IMR-90 (cell line): ENCODE data around the gene CASZ1. TPM values are rescaled to one million over a fixed set of nuclear protein-coding genes. Genes with fewer than 3 reads are reported as not detected.

ENCODE experiments used
- ATAC-seq: fragments of 200-7000 bp; cut with Tn5 transposase; 2 replicates; pipeline ENCODE4 v1.9.1; 2020; ENCODE audit warnings: low read depth, mild to moderate bottlenecking, moderate library complexity
- BruUV-seq: library from RNA; stranded (reverse); fragments of 400-500 nt; replicated peaks from 2 replicates; lab custom pipeline; 2021; lab: Mats Ljungman, UMichigan
- CTCF ChIA-PET: fragments of 300-600 bp; formaldehyde crosslinking; extraction: SDS; loops from one replicate; lab custom pipeline; 2021; ENCODE audit warnings: antibody characterized with exemption; lab: Yijun Ruan, JAX
- POLR2A ChIA-PET: fragments of 300-600 bp; sonication (Branson Sonifier 250); formaldehyde crosslinking; loops from one replicate; lab custom pipeline; 2022; ENCODE audit warnings: antibody characterized with exemption; ENCODE audit not compliant: unreplicated experiment; lab: Charles Lee
- DNase-seq: peaks from one replicate; pipeline ENCODE4 v3.0.0; 2013
- H2AFZ ChIP-seq: replicated peaks from 2 replicates; pipeline ENCODE3; 2013; ENCODE audit warnings: low read length, mild to moderate bottlenecking; ENCODE audit not compliant: poor library complexity
- H2AK5ac ChIP-seq: 2 replicates; pipeline ENCODE4 v1.6.1; 2013; ENCODE audit warnings: low read depth, low read length, inconsistent platforms
- H2AK9ac ChIP-seq: replicated peaks from 2 replicates; pipeline ENCODE3; 2013; ENCODE audit warnings: mild to moderate bottlenecking, low read depth, low read length, moderate library complexity; ENCODE audit not compliant: poor library complexity
- H2BK120ac ChIP-seq: 2 replicates; pipeline ENCODE4 v1.6.1; 2013; ENCODE audit warnings: low read depth, low read length, inconsistent platforms
- H2BK15ac ChIP-seq: 3 replicates; pipeline ENCODE4 v1.6.1; 2013; ENCODE audit warnings: low read depth, low read length, inconsistent platforms
- H2BK20ac ChIP-seq: 2 replicates; pipeline ENCODE4 v1.6.1; 2013; ENCODE audit warnings: low read depth, mild to moderate bottlenecking, inconsistent platforms, low read length, moderate library complexity
- H2BK5ac ChIP-seq: 2 replicates; pipeline ENCODE4 v1.6.1; 2013; ENCODE audit warnings: mild to moderate bottlenecking, low read depth, low read length, inconsistent platforms; ENCODE audit not compliant: poor library complexity, severe bottlenecking
- H3K14ac ChIP-seq: replicated peaks from 2 replicates; pipeline ENCODE4 v1.6.1; 2013; ENCODE audit warnings: low read depth, low read length, inconsistent platforms
- H3K18ac ChIP-seq: 2 replicates; pipeline ENCODE4 v1.6.1; 2013; ENCODE audit warnings: low read depth, low read length, control low read depth
- H3K23ac ChIP-seq: 2 replicates; pipeline ENCODE4 v1.6.1; 2013; ENCODE audit warnings: low read depth, low read length, inconsistent platforms
- H3K27ac ChIP-seq: 2 replicates; pipeline ENCODE4 v1.5.1; 2013; ENCODE audit warnings: mild to moderate bottlenecking, control low read depth, low read length; ENCODE audit not compliant: insufficient read depth
- H3K27me3 ChIP-seq: 2 replicates; pipeline ENCODE4 v1.6.1; 2013; ENCODE audit warnings: low read length; ENCODE audit not compliant: control insufficient read depth, insufficient read depth
- H3K36me3 ChIP-seq: 2 replicates; pipeline ENCODE4 v1.6.1; 2013; ENCODE audit warnings: low read length, mixed read lengths; ENCODE audit not compliant: control insufficient read depth, insufficient read depth
- H3K4ac ChIP-seq: 2 replicates; pipeline ENCODE4 v1.6.1; 2013; ENCODE audit warnings: low read depth, low read length, inconsistent platforms
- H3K4me1 ChIP-seq: 2 replicates; pipeline ENCODE4 v1.6.1; 2013; ENCODE audit warnings: low read length, mixed read lengths; ENCODE audit not compliant: control insufficient read depth, insufficient read depth
- H3K4me2 ChIP-seq: 2 replicates; pipeline ENCODE4 v1.6.1; 2013; ENCODE audit warnings: low read depth, mild to moderate bottlenecking, control low read depth, low read length, moderate library complexity
- H3K4me3 ChIP-seq: 2 replicates; pipeline ENCODE4 v1.5.1; 2013; ENCODE audit warnings: low read depth, mild to moderate bottlenecking, control low read depth, low read length, moderate library complexity; ENCODE audit not compliant: insufficient read depth
- H3K56ac ChIP-seq: 2 replicates; pipeline ENCODE4 v1.6.1; 2013; ENCODE audit warnings: low read length, inconsistent platforms; ENCODE audit not compliant: insufficient read depth; ENCODE audit errors: extremely low read depth
- H3K79me1 ChIP-seq, 2 experiments: 2 replicates each; pipeline ENCODE4 v1.6.1; 2013; ENCODE audit warnings: low read length in 2 of 2, inconsistent platforms in 1 of 2, low read depth in 1 of 2
- H3K9ac ChIP-seq: 2 replicates; pipeline ENCODE4 v1.6.1; 2013; ENCODE audit warnings: low read depth, low read length, control low read depth
- H3K9me1 ChIP-seq: 2 replicates; pipeline ENCODE4 v1.6.1; 2013; ENCODE audit warnings: low read length, inconsistent platforms; ENCODE audit not compliant: insufficient read depth
- H3K9me3 ChIP-seq: 2 replicates; pipeline ENCODE4 v1.6.1; 2013; ENCODE audit warnings: low read length; ENCODE audit not compliant: control insufficient read depth, insufficient read depth
- H4K20me1 ChIP-seq: 2 replicates; pipeline ENCODE4 v1.6.1; 2013; ENCODE audit warnings: low read length, inconsistent platforms; ENCODE audit not compliant: insufficient read depth
- H4K5ac ChIP-seq: 2 replicates; pipeline ENCODE4 v1.6.1; 2013; ENCODE audit warnings: mild to moderate bottlenecking, low read depth, low read length, control low read depth
- H4K8ac ChIP-seq, 2 experiments: 2 replicates each; pipeline ENCODE4 v1.6.1; 2013; ENCODE audit warnings: low read depth in 2 of 2, low read length in 2 of 2, control low read depth in 1 of 2, inconsistent platforms in 1 of 2
- H4K91ac ChIP-seq: 2 replicates; pipeline ENCODE4 v1.6.1; 2013; ENCODE audit warnings: low read depth, low read length, inconsistent platforms; ENCODE audit not compliant: insufficient read depth
- RFX5 ChIP-seq: IDR thresholded peaks from 2 replicates; pipeline ENCODE4 v1.8.0; 2012; ENCODE audit warnings: low read depth, mild to moderate bottlenecking, low read length, moderate library complexity
- USF2 ChIP-seq: fragments of 150-350 bp; IDR thresholded peaks from 2 replicates; pipeline ENCODE4 v1.6.1; 2017; ENCODE audit warnings: mild to moderate bottlenecking, antibody characterized with exemption, low read length, low read depth
- WGBS, 2 experiments: methylation state at CpG; one replicate each; pipeline versions ENCODE4 v1.1.5 to v1.1.7; 2013; ENCODE audit warnings: missing lambda C conversion rate in 2 of 2; ENCODE audit not compliant: insufficient read length in 1 of 2; ENCODE audit errors: extremely low coverage in 2 of 2; 5-methylcytosine and 5-hydroxymethylcytosine counted together
- dilution Hi-C: fragments of 300-500 bp; cut with HindIII; formaldehyde crosslinking; loops from one replicate; pipeline ENCODE4 v1.14.3; 2018; ENCODE audit warnings: low sequenced_read_pairs; ENCODE audit not compliant: unreplicated experiment
- in situ Hi-C: fragments of 300-500 bp; cut with MboI; formaldehyde crosslinking; loops from 3 replicates; pipeline ENCODE4 v1.14.3; 2019; ENCODE audit warnings: low sequenced_read_pairs, inconsistent platforms, mixed read lengths
- intact Hi-C: fragments of 100-400 bp; cut with micrococcal nuclease; formaldehyde crosslinking; loops from 2 replicates; pipeline ENCODE4 v1.10.0; 2022
- polyA plus RNA-seq, 3 experiments: library from polyadenylated mRNA; depleted of rRNA; stranded (reverse); fragments of >200 nt; gene quantifications; 2 replicates each; pipeline ENCODE4 v1.2.3, GENCODE V29; 2012; ENCODE audit warnings: low replicate concordance in 1 of 3
- total RNA-seq: library from RNA; depleted of rRNA; stranded (reverse); fragments of >200 nt; gene quantifications from 2 replicates; pipeline ENCODE4 v1.2.3, GENCODE V29; 2012

Gene CASZ1
- total and polyA plus RNA-seq, 2 of the 4 experiments (the other 2 are of a cell fraction) = 0.18 to 0.24 TPM

GRCh38 chr1:10724052-10724494 is 72.4 kb downstream of the CASZ1 start:
- Histone ChIP-seq H3K9me3 (no peaks in the 10 kb centered on the region), H3K18ac (no peak overlapping the region), H2AFZ (peak overlapping the region; percentile 32), H2BK5ac (no peak overlapping the region), H4K20me1 (no peaks in the 10 kb centered on the region), H3K27ac (no peak overlapping the region), H3K4me2 (no peak overlapping the region), H3K4me1 (peaks cover 8% of the 10 kb centered on the region; the same call in 1 of the 2 replicates), H4K8ac (no peak overlapping the region), H4K91ac (no peak overlapping the region), H2BK120ac (no peak overlapping the region), H3K27me3 (peaks cover 48% of the 10 kb centered on the region), H3K4me3 (no peak overlapping the region), H2BK15ac (no peak overlapping the region), H2AK9ac (no peak overlapping the region), H3K23ac (no peak overlapping the region), H3K9ac (no peak overlapping the region), H4K5ac (no peak overlapping the region), H3K14ac (no peak overlapping the region), H3K56ac (no peak overlapping the region), H3K36me3 (no peaks in the 10 kb centered on the region), H2BK20ac (no peak overlapping the region), H3K79me1 (no peaks in the 10 kb centered on the region), H3K4ac (no peak overlapping the region), H3K9me1 (no peaks in the 10 kb centered on the region), H2AK5ac (no peak overlapping the region)
- whole genome bisulfite sequencing, 2 experiments = no CpG with 5 or more reads among the region's 12 CpGs
- CTCF ChIA-PET = no interaction called here
- peak; percentile 26 for DNase-seq
- in situ Hi-C loops = no loop called here
- POLR2A ChIA-PET = no interaction called here
- dilution Hi-C loops = no loop called here
- intact Hi-C loops = no loop called here
- TF ChIP-seq RFX5 = no peak
- peak; percentile 64; the same call in 1 of the 2 replicates for TF ChIP-seq USF2
- BruUV-seq = no TSS peak
- ATAC-seq = no peak
